GM13977 (cell line): ENCODE data around the gene NRIP1.

Source experiments
- DNase-seq: peaks from one replicate; pipeline ENCODE4 v3.0.0; 2012; ENCODE audit warnings: low spot score
- CTCF ChIP-seq: IDR thresholded peaks from 2 replicates; pipeline ENCODE4 v1.5.1; 2012; ENCODE audit warnings: mild to moderate bottlenecking, control low read depth; ENCODE audit not compliant: insufficient read depth; ENCODE audit errors: extremely low read depth, missing control alignments
- in situ Hi-C: fragments of 300-500 bp; cut with MboI; formaldehyde crosslinking; loops from one replicate; pipeline ENCODE4 v1.12.0; 2022; ENCODE audit warnings: low sequenced_read_pairs, low pct_unique_long_range_greater_than_20kb, mixed read lengths, inconsistent platforms; ENCODE audit not compliant: unreplicated experiment

The NRIP1 gene

GRCh38 chr21:15062606-15062965 is 2.2 kb downstream of the NRIP1 start:
- in situ Hi-C loops = no loop called here
- DNase-seq = peak; percentile 25
- peak; percentile 27 for TF ChIP-seq CTCF

- in situ Hi-C loops = no loop called here
- no peak for DNase-seq
Observed at GRCh38 chr21:15061747-15062605, 2.8 kb downstream of the NRIP1 start.

GRCh38 chr21:15061279-15061678 is 3.5 kb downstream of the NRIP1 start:
- TF ChIP-seq CTCF = no peak
- in situ Hi-C loops = no loop called here
- DNase-seq = no peak

More at GRCh38 chr21:15061747-15062605, 2.8 kb downstream of the NRIP1 start:
- no peak for TF ChIP-seq CTCF

- DNase-seq = no peak
- TF ChIP-seq CTCF = no peak
- in situ Hi-C loops = no loop called here
Observed at GRCh38 chr21:15060543-15061175, 4.1 kb downstream of the NRIP1 start.

- no peak for DNase-seq
- TF ChIP-seq CTCF = no peak
- in situ Hi-C loops = no loop called here
Observed at GRCh38 chr21:15059397-15059796, 5.4 kb downstream of the NRIP1 start.

GRCh38 chr21:15058854-15059263 is 5.9 kb downstream of the NRIP1 start:
- in situ Hi-C loops = no loop called here
- TF ChIP-seq CTCF = no peak
- no peak for DNase-seq
